GM12878 (cell line): Measurements from ENCODE around the gene GORASP1. TPM values are rescaled to one million over a fixed set of nuclear protein-coding genes. Genes with fewer than 3 reads are reported as not detected.

Source experiments
- ATAC-seq: fragments of 200-7000 bp; cut with Tn5 transposase; 3 replicates; pipeline ENCODE4 v1.9.1; 2020; ENCODE audit warnings: mild to moderate bottlenecking, moderate library complexity
- BruUV-seq: library from RNA; stranded (reverse); fragments of 400-500 nt; replicated peaks from 2 replicates; lab custom pipeline; 2021; lab: Mats Ljungman, UMichigan
- CTCF ChIA-PET: fragments of 300-600 bp; sonication (Branson Sonifier 250); formaldehyde crosslinking; extraction: SDS; loops from one replicate; lab custom pipeline; 2021; ENCODE audit warnings: inconsistent platforms; lab: Yijun Ruan, JAX
- POLR2A ChIA-PET: fragments of 350-600 bp; formaldehyde crosslinking; extraction: SDS; loops from one replicate; lab custom pipeline; 2021; ENCODE audit warnings: inconsistent platforms; lab: Charles Lee
- RAD21 ChIA-PET: fragments of 300-600 bp; sonication (Branson Sonifier 250); formaldehyde crosslinking; loops from one replicate; lab custom pipeline; 2023; ENCODE audit warnings: antibody characterized with exemption; ENCODE audit not compliant: unreplicated experiment; lab: Charles Lee
- SMC1A ChIA-PET: fragments of 300-600 bp; sonication (Branson Sonifier 250); formaldehyde crosslinking; loops from one replicate; lab custom pipeline; 2023; ENCODE audit not compliant: unreplicated experiment, uncharacterized antibody; lab: Charles Lee
- DNase-seq: peaks from one replicate; pipeline ENCODE4 v3.0.0-alpha.2; 2011; ENCODE audit warnings: low read depth, low spot score
- FAIRE-seq: peaks from 3 replicates; lab custom pipeline; 2011; peaks lifted over from hg19 to GRCh38; lab: Jason Lieb, UNC
- H2AFZ ChIP-seq: 2 replicates; pipeline ENCODE4 v1.6.0; 2011; ENCODE audit warnings: low read depth, low read length, control low read depth; ENCODE audit not compliant: control insufficient read depth
- H3K27ac ChIP-seq: 2 replicates; pipeline ENCODE4 v1.5.1; 2011; ENCODE audit warnings: control low read depth; ENCODE audit not compliant: control insufficient read depth, insufficient read depth
- H3K27me3 ChIP-seq, 2 experiments: replicated peaks in 1 of 2; 2 replicates each; pipeline versions ENCODE4 v1.6.0 to v1.6.1; 2011; ENCODE audit warnings: low read length in 1 of 2; ENCODE audit not compliant: control insufficient read depth in 2 of 2, insufficient read depth in 2 of 2
- H3K36me3 ChIP-seq, 2 experiments: 2 replicates each; pipeline ENCODE4 v1.5.1; 2011; ENCODE audit warnings: low read length in 1 of 2; ENCODE audit not compliant: control insufficient read depth in 2 of 2, insufficient read depth in 2 of 2
- H3K4me1 ChIP-seq: 2 replicates; pipeline ENCODE4 v1.6.1; 2011; ENCODE audit warnings: mild to moderate bottlenecking, low read length, moderate library complexity, mixed read lengths; ENCODE audit not compliant: control insufficient read depth, insufficient read depth
- H3K4me2 ChIP-seq: 2 replicates; pipeline ENCODE4 v1.6.0; 2011; ENCODE audit warnings: control low read depth; ENCODE audit not compliant: control insufficient read depth, insufficient read depth
- H3K4me3 ChIP-seq: fragments of 200-600 bp; sonication (generic); 2 replicates; pipeline ENCODE4 v1.5.1; 2016
- H3K79me2 ChIP-seq: 2 replicates; pipeline ENCODE4 v1.6.0; 2011; ENCODE audit warnings: low read length; ENCODE audit not compliant: control insufficient read depth, insufficient read depth
- H3K9ac ChIP-seq: 2 replicates; pipeline ENCODE4 v1.8.0; 2011; ENCODE audit warnings: low read length, control low read depth, mixed read lengths; ENCODE audit not compliant: control insufficient read depth, insufficient read depth
- H3K9me3 ChIP-seq: replicated peaks from 3 replicates; pipeline ENCODE4 v1.5.1; 2011; ENCODE audit warnings: mild to moderate bottlenecking, low read length; ENCODE audit not compliant: control insufficient read depth, insufficient read depth
- H4K20me1 ChIP-seq: 2 replicates; pipeline ENCODE4 v1.6.0; 2011; ENCODE audit not compliant: control insufficient read depth, insufficient read depth
- BCL3 ChIP-seq: IDR thresholded peaks from 2 replicates; pipeline ENCODE4 v1.6.1; 2011; ENCODE audit warnings: borderline replicate concordance, low read depth, mild to moderate bottlenecking, moderate library complexity, low read length; ENCODE audit not compliant: insufficient read depth, poor library complexity, severe bottlenecking
- CUX1 ChIP-seq: IDR thresholded peaks from 2 replicates; pipeline ENCODE4 v1.6.1; 2012; ENCODE audit warnings: improper control_type of control experiment, low read depth, low read length; ENCODE audit not compliant: insufficient replicate concordance
- EZH2 ChIP-seq: IDR thresholded peaks from 2 replicates; pipeline ENCODE4 v1.6.1; 2012; ENCODE audit warnings: low read depth, mild to moderate bottlenecking, control low read depth, inconsistent platforms, low read length, borderline replicate concordance; ENCODE audit not compliant: control insufficient read depth
- NBN ChIP-seq: fragments of 450-650 bp; IDR thresholded peaks from 2 replicates; pipeline ENCODE4 v1.6.1; 2016
- NR2F1 ChIP-seq: fragments of 450-650 bp; conservative IDR thresholded peaks from 2 replicates; pipeline ENCODE4 v1.6.1; 2017; ENCODE audit warnings: mild to moderate bottlenecking
- POLR2AphosphoS2 ChIP-seq: IDR thresholded peaks from 2 replicates; pipeline ENCODE4 v1.6.1; 2011; ENCODE audit warnings: low read depth, mild to moderate bottlenecking, low read length, improper control_type of control experiment, moderate library complexity
- POLR2AphosphoS5 ChIP-seq: IDR thresholded peaks from 2 replicates; pipeline ENCODE4 v1.6.1; 2011; ENCODE audit warnings: mild to moderate bottlenecking, low read length, inconsistent platforms
- REST ChIP-seq: IDR thresholded peaks from 2 replicates; pipeline ENCODE4 v1.6.1; 2012; ENCODE audit warnings: mild to moderate bottlenecking, low read depth, low read length
- SRF ChIP-seq, 2 experiments: IDR thresholded peaks; 2 replicates each; pipeline ENCODE4 v1.6.1; 2011; ENCODE audit warnings: low read depth in 2 of 2, low read length in 2 of 2, mild to moderate bottlenecking in 1 of 2, moderate library complexity in 1 of 2
- TBL1XR1 ChIP-seq: IDR thresholded peaks from 2 replicates; pipeline ENCODE4 v1.6.1; 2012; ENCODE audit warnings: low read depth, low read length, improper control_type of control experiment
- ZNF622 ChIP-seq: fragments of 450-650 bp; IDR thresholded peaks from 2 replicates; pipeline ENCODE4 v1.6.1; 2017; ENCODE audit warnings: mild to moderate bottlenecking, inconsistent platforms
- WGBS: methylation state at CpG from one replicate; pipeline ENCODE4 v1.1.6; 2016; ENCODE audit warnings: low lambda C conversion rate; ENCODE audit not compliant: insufficient replicate concordance, insufficient coverage; ENCODE audit errors: missing lambda C conversion rate; 5-methylcytosine and 5-hydroxymethylcytosine counted together
- in situ Hi-C: fragments of 300-500 bp; cut with MboI; formaldehyde crosslinking; loops from 9 replicates; pipeline ENCODE4 v1.14.3; 2018; ENCODE audit warnings: mixed read lengths
- intact Hi-C: fragments of 100-400 bp; cut with micrococcal nuclease; formaldehyde crosslinking; loops from one replicate; pipeline ENCODE4 v1.14.2; 2022; ENCODE audit not compliant: unreplicated experiment
- polyA plus RNA-seq, 11 experiments: library from polyadenylated mRNA; depleted of rRNA in 4 of 11; unstranded in 6 of 11; stranded (reverse) in 5 of 11; fragments of >200 nt; fragmentation: Nextera tagmentation in 4 of 11; fragmentation: Illumina TruSeq in 1 of 11; extraction: Ambion mirVana in 4 of 11; extraction: Trizol in 1 of 11; gene quantifications; 1 replicate in 1 of 11; 2 replicates in 10 of 11; pipeline versions ENCODE4 v1.2.1 to v1.2.3, GENCODE V29; 2011 to 2016; ENCODE audit warnings: inconsistent platforms in 2 of 11, missing spikeins in 2 of 11, low read depth in 1 of 11
- total RNA-seq, 4 experiments: library from RNA; depleted of rRNA in 3 of 4; stranded (reverse); fragments of >200 nt in 3 of 4; fragmentation: Illumina TruSeq in 1 of 4; extraction: Trizol in 1 of 4; gene quantifications; 2 replicates each; pipeline versions ENCODE4 v1.2.1 to v1.2.3, GENCODE V29; 2013 to 2021

The GORASP1 gene
- total and polyA plus RNA-seq, 10 of the 15 experiments (the other 5 are each of a cell fraction or from before 2014, with no cell fraction given) = 3.6 to 32.7 (median 23.2) TPM

GRCh38 chr3:39147711-39148434 is 40.4 kb upstream of the GORASP1 start:
- Histone ChIP-seq H3K4me2 (peak overlapping the region; percentile 97), H2AFZ (peak overlapping the region; percentile 15), H3K4me3 (peak overlapping the region; percentile 85), H3K79me2 (peaks cover 84% of the 10 kb centered on the region), H3K9me3 (no peaks in the 10 kb centered on the region), H4K20me1 (no peaks in the 10 kb centered on the region; the same call in 1 of the 2 replicates), H3K27me3 (no peaks in the 10 kb centered on the region), H3K27ac (peak overlapping the region; percentile 99), H3K4me1 (peaks cover 45% of the 10 kb centered on the region), H3K9ac (peak overlapping the region; percentile 85), H3K36me3 (peaks cover 10 to 18% of the 10 kb centered on the region in 2 experiments)
- POLR2A ChIA-PET = interaction anchor here (0.6 to 2.5 kb wide), 4 partner anchors 32 to 144 kb away, joined by 3 to 11 read pairs (median 4); no protein-coding TSS in a partner anchor
- RAD21 ChIA-PET = interaction anchor here (0.7 to 3.2 kb wide), 10 partner anchors 11 to 140 kb away, joined by 3 to 14 read pairs (median 4); partner anchors contain the start of genes GORASP1 and TTC21A
- 1% methylated on average over 9 of the region's 9 CpGs for WGBS
- FAIRE-seq = peak; percentile 44
- peak; percentile 21 for ATAC-seq
- BruUV-seq = TSS peak; percentile 55
- in situ Hi-C loops (no loop called here), intact Hi-C loops (no loop called here)
- CTCF ChIA-PET = interaction anchor here (1.0 to 4.4 kb wide), 6 partner anchors 12 to 144 kb away, joined by 3 to 27 read pairs (median 8); no protein-coding TSS in a partner anchor
- DNase-seq = no peak
- SMC1A ChIA-PET = interaction anchor here (0.7 to 4.9 kb wide), 16 partner anchors 9 to 144 kb away, joined by 3 to 20 read pairs (median 4); no protein-coding TSS in a partner anchor
- TF ChIP-seq TBL1XR1 = peak; percentile 96
- TF ChIP-seq BCL3 = peak; percentile 80
- peak; percentile 68; the same call in 1 of the 2 replicates for TF ChIP-seq NBN
- TF ChIP-seq SRF (IDR thresholded peaks at IDR 0.05; ENCODE audit: low read depth in 2 of 2, low read length in 2 of 2) = peak; percentile 92 to 94
- TF ChIP-seq ZNF622 = no peak
- peak; percentile 90 for TF ChIP-seq CUX1
- TF ChIP-seq POLR2AphosphoS5 = peak; percentile 66; the same call in 1 of the 2 replicates
- peak; percentile 86 for TF ChIP-seq NR2F1
- 0 out of 2 replicates have a peak, but pooled peaks have one; percentile 9 for TF ChIP-seq REST
- TF ChIP-seq EZH2 = no peak
- TF ChIP-seq POLR2AphosphoS2 = 0 out of 2 replicates have a peak, but pooled peaks have one; percentile 1
